Measurements from ENCODE around the gene SCN1B.

GRCh38 chr19:35056513-35057063, 26.3 kb downstream of the SCN1B start:
- TF ChIP-seq TARDBP (IDR thresholded peaks at IDR 0.05), result no peak
- TF ChIP-seq ARNT (IDR thresholded peaks at IDR 0.05), result no peak
- no peak for TF ChIP-seq SP1 (IDR thresholded peaks at IDR 0.05)
- no peak for TF ChIP-seq BHLHE40 (IDR thresholded peaks at IDR 0.05; ENCODE audit: borderline replicate concordance)
- no peak for TF ChIP-seq NFRKB (IDR thresholded peaks at IDR 0.05)

Data from HEK293T (cell line).